Sigmoid colon (tissue), 7 donors: ENCODE results near the gene PGA4. TPM values are rescaled to one million over a fixed set of nuclear protein-coding genes. Genes with fewer than 3 reads are reported as not detected.
"Not testable (repeated sequence)": the region's sequence is repeated elsewhere in the genome, so short reads cannot be mapped to it uniquely, and the experiment has no call there.

Experiments used
- DNase-seq: peaks from one replicate; pipeline ENCODE4 v3.0.0-alpha.2; 2019
- H3K27ac ChIP-seq, 4 donors: fragments of 200-600 bp; sonication (generic); one replicate each; pipeline ENCODE4 v1.5.1; 2016 to 2019; ENCODE audit warnings: mild to moderate bottlenecking in 1 of 4
- H3K27me3 ChIP-seq, 3 donors: fragments of 200-600 bp; sonication (generic); one replicate each; pipeline ENCODE4 v1.5.1; 2019; ENCODE audit warnings: mild to moderate bottlenecking in 1 of 3
- H3K36me3 ChIP-seq, 4 donors: fragments of 200-600 bp; sonication (generic); one replicate each; pipeline ENCODE4 v1.5.1; 2016 to 2019
- H3K4me1 ChIP-seq, 4 donors: fragments of 200-600 bp; sonication (generic); one replicate each; pipeline ENCODE4 v1.5.1; 2017 to 2019
- H3K4me3 ChIP-seq, 4 donors: fragments of 200-600 bp; sonication (generic); one replicate each; pipeline ENCODE4 v1.5.1; 2017 to 2019; ENCODE audit warnings: mild to moderate bottlenecking in 2 of 4, moderate library complexity in 1 of 4
- H3K9me3 ChIP-seq, 4 donors: fragments of 200-600 bp in 3 of 4; sonication (generic) in 3 of 4; one replicate each; pipeline versions ENCODE4 v1.5.1 to v1.6.1; 2013 to 2019
- EP300 ChIP-seq, 4 donors: sonication (generic); formaldehyde crosslinking; IDR thresholded peaks; one replicate each; pipeline ENCODE4 v1.6.1; 2017; ENCODE audit warnings: antibody characterized with exemption in 4 of 4
- POLR2A ChIP-seq, 2 donors: fragments of 450-650 bp; IDR thresholded peaks; one replicate each; pipeline ENCODE4 v1.6.1; 2016; ENCODE audit warnings: antibody characterized with exemption in 2 of 2, mild to moderate bottlenecking in 2 of 2, moderate library complexity in 2 of 2
- POLR2AphosphoS5 ChIP-seq, 4 donors: sonication (generic); formaldehyde crosslinking; IDR thresholded peaks; one replicate each; pipeline ENCODE4 v1.6.1; 2017; ENCODE audit warnings: antibody characterized with exemption in 4 of 4
- WGBS, 2 donors: extraction: QIAGEN DNeasy Blood & Tissue Kit; methylation state at CpG; one replicate each; pipeline ENCODE4 v1.1.7; 2013; 5-methylcytosine and 5-hydroxymethylcytosine counted together
- intact Hi-C: fragments of 100-400 bp; cut with DNase I; formaldehyde crosslinking; loops from one replicate; pipeline ENCODE4 v1.15.1; 2023
- polyA plus RNA-seq, 3 donors: library from polyadenylated mRNA; stranded (reverse); fragments of 200-250 nt; gene quantifications; one replicate each; pipeline ENCODE4 v1.2.3, GENCODE V29; 2013
- total RNA-seq, 4 donors: library from RNA; depleted of rRNA; stranded (reverse); fragments of >200 nt; gene quantifications; one replicate each; pipeline ENCODE4 v1.1.0, GENCODE V29; 2016
- TF ChIP-seq, protein P1 (sequence below), 4 experiments: fragments of 450-650 bp in 3 of 4; fragments of 200-600 bp in 1 of 4; IDR thresholded peaks; one replicate each; pipeline ENCODE4 v1.5.1; 2016 to 2019; ENCODE audit warnings: antibody characterized with exemption in 4 of 4, mild to moderate bottlenecking in 3 of 4, moderate library complexity in 2 of 4
- donor health status: healthy with polysubstance abuse.
- donor health status: Bipolar disorder and iron deficiency.
- donor health status: healthy.

The PGA4 gene
- total and polyA plus RNA-seq, 7 donors = 0.26 to 27.6 (median 4.3) TPM; not detected in 2

DNA sequence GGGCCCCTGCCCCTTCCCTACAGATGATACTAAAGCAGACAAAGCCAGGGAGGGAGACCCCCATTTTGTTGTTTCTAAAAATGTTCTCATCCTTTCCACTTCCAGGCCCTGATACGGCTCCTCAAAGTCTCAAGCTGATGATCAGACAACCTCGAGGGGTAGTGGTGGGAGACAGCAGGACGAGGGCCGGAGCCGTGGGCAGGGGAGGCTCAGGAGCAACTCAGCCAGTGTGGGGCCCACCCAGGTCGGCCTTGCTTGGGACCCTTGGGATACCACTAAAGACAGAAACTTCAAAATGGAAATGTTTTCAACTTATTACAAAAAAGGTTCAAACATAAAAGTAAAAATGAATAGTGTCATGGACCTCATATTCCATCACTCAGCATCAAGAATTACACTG is 45.7 kb upstream of the PGA4 start:
- H3K27ac ChIP-seq = no peak overlapping the region
- WGBS, 2 donors = 71 to 80% methylated on average over 6 of the region's 6 CpGs
- intact Hi-C loops = no loop called here
- no peaks in the 10 kb centered on the region for H3K36me3 ChIP-seq
- no peaks in the 10 kb centered on the region for H3K9me3 ChIP-seq
- H3K27me3 ChIP-seq = no peaks in the 10 kb centered on the region
- no peaks in the 10 kb centered on the region for H3K4me1 ChIP-seq
- H3K4me3 ChIP-seq = no peak overlapping the region
- TF ChIP-seq POLR2A (IDR thresholded peaks at IDR 0.05) = no peak
- TF ChIP-seq EP300 (IDR thresholded peaks at IDR 0.05) = no peak
- TF ChIP-seq, protein P1, sequence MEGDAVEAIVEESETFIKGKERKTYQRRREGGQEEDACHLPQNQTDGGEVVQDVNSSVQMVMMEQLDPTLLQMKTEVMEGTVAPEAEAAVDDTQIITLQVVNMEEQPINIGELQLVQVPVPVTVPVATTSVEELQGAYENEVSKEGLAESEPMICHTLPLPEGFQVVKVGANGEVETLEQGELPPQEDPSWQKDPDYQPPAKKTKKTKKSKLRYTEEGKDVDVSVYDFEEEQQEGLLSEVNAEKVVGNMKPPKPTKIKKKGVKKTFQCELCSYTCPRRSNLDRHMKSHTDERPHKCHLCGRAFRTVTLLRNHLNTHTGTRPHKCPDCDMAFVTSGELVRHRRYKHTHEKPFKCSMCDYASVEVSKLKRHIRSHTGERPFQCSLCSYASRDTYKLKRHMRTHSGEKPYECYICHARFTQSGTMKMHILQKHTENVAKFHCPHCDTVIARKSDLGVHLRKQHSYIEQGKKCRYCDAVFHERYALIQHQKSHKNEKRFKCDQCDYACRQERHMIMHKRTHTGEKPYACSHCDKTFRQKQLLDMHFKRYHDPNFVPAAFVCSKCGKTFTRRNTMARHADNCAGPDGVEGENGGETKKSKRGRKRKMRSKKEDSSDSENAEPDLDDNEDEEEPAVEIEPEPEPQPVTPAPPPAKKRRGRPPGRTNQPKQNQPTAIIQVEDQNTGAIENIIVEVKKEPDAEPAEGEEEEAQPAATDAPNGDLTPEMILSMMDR (IDR thresholded peaks at IDR 0.05) = no peak
- no peak for TF ChIP-seq POLR2AphosphoS5 (IDR thresholded peaks at IDR 0.05)
- no peak for DNase-seq

DNA sequence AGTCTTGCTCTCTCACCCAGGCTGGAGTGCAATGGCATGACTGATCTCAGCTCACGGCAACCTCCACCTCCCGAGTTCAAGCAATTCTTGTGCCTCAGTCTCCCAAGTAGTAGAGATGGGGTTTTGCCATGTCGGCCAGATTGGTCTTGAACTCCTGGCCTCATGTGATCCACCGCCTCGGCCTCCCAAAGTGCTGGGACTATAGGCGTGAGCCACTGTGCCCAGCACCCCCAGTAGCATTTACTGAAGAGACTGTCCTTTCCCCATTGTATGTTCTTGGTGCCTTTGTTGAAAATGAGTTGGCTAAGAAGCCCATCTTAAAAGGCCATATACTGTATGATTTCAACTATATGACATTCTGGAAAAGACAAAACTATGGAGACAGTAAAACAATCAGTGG is 41.9 kb upstream of the PGA4 start:
- H3K36me3 ChIP-seq, DNase-seq, intact Hi-C loops: not testable (repeated sequence)

DNA sequence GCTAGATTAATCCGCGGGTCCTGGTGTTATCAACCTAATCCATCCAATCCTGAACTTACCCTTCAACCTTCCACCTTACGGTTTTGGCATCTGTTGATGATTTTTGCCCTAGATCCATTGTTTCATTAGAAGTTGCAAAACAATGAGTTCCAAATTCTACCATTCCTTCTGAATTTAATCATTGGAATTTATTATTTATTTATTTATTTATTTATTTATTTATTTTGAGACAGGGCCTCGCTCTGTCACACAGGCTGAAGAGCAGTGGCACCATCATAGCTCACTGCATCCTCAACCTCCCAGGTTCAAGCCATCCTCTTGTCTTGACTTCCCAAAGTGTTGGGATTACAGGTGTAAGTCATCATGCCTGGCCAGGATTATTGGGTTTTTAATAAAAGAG is 40.7 kb upstream of the PGA4 start:
- no peak for DNase-seq
- H3K36me3 ChIP-seq = no peaks in the 10 kb centered on the region
- H3K4me1 ChIP-seq = no peaks in the 10 kb centered on the region
- H3K4me3 ChIP-seq = no peak overlapping the region
- H3K9me3 ChIP-seq = no peaks in the 10 kb centered on the region
- TF ChIP-seq POLR2AphosphoS5 (IDR thresholded peaks at IDR 0.05) (no peak), POLR2A (IDR thresholded peaks at IDR 0.05) (no peak), EP300 (IDR thresholded peaks at IDR 0.05) (no peak)
- TF ChIP-seq, protein P1 (IDR thresholded peaks at IDR 0.05) = no peak
- 95 to 98% methylated on average over 4 of the region's 4 CpGs for WGBS, 2 donors
- H3K27ac ChIP-seq = no peak overlapping the region
- no peaks in the 10 kb centered on the region for H3K27me3 ChIP-seq
- intact Hi-C loops = no loop called here

More for the DNA sequence above, 41.9 kb upstream of the PGA4 start:
- not testable (repeated sequence) for H3K4me3 ChIP-seq, H3K9me3 ChIP-seq, H3K27ac ChIP-seq, H3K27me3 ChIP-seq, H3K4me1 ChIP-seq
- WGBS, 2 donors = 96 to 98% methylated on average over 6 of the region's 6 CpGs

DNA sequence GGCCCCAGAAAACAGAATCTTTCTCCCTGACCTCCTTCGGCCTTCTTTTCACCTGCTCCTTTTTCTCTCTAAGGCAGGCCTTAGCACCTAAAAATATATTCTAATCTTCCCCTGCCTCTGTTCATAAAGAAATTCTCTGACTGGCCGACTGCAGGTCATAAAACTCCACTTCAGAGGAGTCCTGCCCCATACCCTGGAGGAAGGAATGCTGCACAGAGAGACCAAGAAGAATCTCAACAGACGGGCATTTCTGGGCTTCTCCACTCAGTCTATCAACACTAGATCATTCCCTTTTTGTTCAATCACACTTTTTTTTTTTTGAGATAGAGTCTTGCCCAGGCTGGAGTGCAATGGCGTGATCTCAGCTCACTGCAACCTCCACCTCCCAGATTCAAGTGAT is 38.5 kb upstream of the PGA4 start:
- DNase-seq = peak; percentile 4
- Histone ChIP-seq H3K27me3 (no peaks in the 10 kb centered on the region), H3K9me3 (no peaks in the 10 kb centered on the region), H3K4me1 (no peaks in the 10 kb centered on the region), H3K27ac (no peak overlapping the region), H3K4me3 (no peak overlapping the region), H3K36me3 (no peaks in the 10 kb centered on the region)
- intact Hi-C loops = no loop called here
- 70 to 84% methylated on average over 4 of the region's 4 CpGs for WGBS, 2 donors
- TF ChIP-seq POLR2A (IDR thresholded peaks at IDR 0.05) (no peak), EP300 (IDR thresholded peaks at IDR 0.05) (no peak), POLR2AphosphoS5 (IDR thresholded peaks at IDR 0.05) (no peak)
- TF ChIP-seq, protein P1 (IDR thresholded peaks at IDR 0.05) = no peak

DNA sequence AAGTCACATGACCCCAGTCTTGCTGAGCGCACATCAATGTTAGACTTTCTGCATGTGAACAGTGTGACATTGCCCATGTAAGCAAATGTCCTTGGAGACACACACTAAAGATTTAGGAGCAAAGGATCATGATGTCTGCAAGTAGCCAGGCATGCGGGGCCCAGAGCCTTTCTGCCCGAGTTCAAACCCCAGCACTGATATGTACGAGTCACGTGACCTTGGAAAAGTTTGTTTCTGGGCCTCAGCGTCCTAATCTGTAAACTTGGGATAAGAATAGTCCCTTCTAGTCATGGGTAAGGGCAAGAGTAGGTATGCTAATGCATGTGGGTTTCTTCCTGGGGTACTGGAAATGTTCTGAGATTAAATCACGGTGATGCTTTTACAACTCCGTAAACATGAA is 35.6 kb upstream of the PGA4 start:
- 86% methylated on average over 8 of the region's 8 CpGs for WGBS, 2 donors

DNA sequence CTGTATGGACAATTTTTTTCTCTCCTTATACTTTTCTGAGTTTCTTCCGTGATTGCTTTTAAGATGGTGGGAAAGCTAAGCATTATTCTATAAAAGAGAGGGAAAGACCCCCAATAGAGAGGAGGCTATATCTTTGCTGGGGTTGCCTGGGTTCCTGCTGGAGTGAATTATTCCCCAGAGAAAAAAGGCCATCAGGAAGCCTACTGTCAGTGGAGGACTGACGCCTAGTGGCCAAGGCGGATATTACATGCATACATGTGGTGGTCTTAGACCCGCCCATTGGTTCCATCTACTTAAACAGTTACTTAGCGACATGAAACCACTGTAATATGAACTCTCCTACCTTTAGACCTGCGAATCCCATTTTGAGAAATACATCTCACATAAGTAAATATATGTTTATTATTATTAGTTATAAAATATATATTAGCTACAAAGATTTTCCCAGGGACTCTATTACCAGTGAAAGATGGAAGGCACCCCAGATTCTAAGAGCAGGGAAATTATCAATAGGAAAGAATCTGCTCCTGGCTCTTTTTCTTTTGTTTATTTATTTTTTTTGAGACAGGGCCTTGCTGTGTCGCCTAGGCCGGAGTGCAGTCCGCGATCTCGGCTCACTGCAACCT is 34.5 kb upstream of the PGA4 start:
- intact Hi-C loops = loop anchor here (2.0 kb wide), 2 partner anchors 61 to 357 kb away; no protein-coding TSS in a partner anchor
- peak; percentile 85 for DNase-seq
- H3K4me1 ChIP-seq = no peaks in the 10 kb centered on the region
- H3K36me3 ChIP-seq = no peaks in the 10 kb centered on the region
- no peaks in the 10 kb centered on the region for H3K9me3 ChIP-seq
- TF ChIP-seq EP300 (IDR thresholded peaks at IDR 0.05) = no peak
- TF ChIP-seq, protein P1 (IDR thresholded peaks at IDR 0.05) = peak; percentile 70 to 95 (median 88)
- H3K27ac ChIP-seq = no peak overlapping the region
- H3K27me3 ChIP-seq = no peaks in the 10 kb centered on the region
- WGBS, 2 donors = 39 to 42% methylated on average over 11 of the region's 11 CpGs
- H3K4me3 ChIP-seq = no peak overlapping the region

More for the DNA sequence above, 35.6 kb upstream of the PGA4 start:
- Histone ChIP-seq H3K36me3 (no peaks in the 10 kb centered on the region), H3K4me3 (no peak overlapping the region), H3K27ac (no peak overlapping the region), H3K9me3 (no peaks in the 10 kb centered on the region), H3K4me1 (no peaks in the 10 kb centered on the region), H3K27me3 (no peaks in the 10 kb centered on the region)
- intact Hi-C loops = loop anchor here (2.0 kb wide), 2 partner anchors 60 to 356 kb away; no protein-coding TSS in a partner anchor
- no peak for TF ChIP-seq POLR2AphosphoS5 (IDR thresholded peaks at IDR 0.05)
- DNase-seq = no peak
